ENCODE data around the gene VPREB3.

Gene VPREB3

DNA sequence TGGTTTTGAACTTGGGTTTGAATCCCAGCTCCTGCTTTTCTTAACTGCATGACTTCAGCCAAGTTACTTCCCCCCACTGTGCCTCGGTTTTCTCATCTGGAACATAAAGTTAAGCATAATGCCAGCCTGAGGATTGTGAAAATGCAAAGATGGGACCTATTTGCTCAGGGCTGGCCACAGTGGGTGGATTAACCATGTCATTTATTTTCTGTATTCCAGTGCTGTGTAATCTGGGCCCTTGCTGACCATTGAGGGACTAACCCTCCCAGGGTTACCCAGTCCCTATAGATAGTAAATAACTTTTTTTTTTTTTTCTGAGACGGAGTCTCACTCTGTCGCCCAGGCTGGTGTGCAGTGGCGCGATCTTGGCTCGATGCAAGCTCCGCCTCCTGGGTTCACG is 1.5 kb upstream of the VPREB3 start:
- Histone ChIP-seq H3K27me3 (ENCODE audit: control insufficient read depth, insufficient read depth, low read length) (no peaks in the 10 kb centered on the region), H3K4me1 (ENCODE audit: control insufficient read depth, insufficient read depth, low read length) (peaks cover 2% of the 10 kb centered on the region), H3K9me3 (ENCODE audit: control insufficient read depth, insufficient read depth, low read length) (no peaks in the 10 kb centered on the region), H3K9ac (ENCODE audit: low read depth, low read length) (no peak overlapping the region), H3K4me3 (ENCODE audit: low read depth, low read length) (no peak overlapping the region), H3K36me3 (ENCODE audit: control insufficient read depth, insufficient read depth, low read length) (no peaks in the 10 kb centered on the region)

DNA sequence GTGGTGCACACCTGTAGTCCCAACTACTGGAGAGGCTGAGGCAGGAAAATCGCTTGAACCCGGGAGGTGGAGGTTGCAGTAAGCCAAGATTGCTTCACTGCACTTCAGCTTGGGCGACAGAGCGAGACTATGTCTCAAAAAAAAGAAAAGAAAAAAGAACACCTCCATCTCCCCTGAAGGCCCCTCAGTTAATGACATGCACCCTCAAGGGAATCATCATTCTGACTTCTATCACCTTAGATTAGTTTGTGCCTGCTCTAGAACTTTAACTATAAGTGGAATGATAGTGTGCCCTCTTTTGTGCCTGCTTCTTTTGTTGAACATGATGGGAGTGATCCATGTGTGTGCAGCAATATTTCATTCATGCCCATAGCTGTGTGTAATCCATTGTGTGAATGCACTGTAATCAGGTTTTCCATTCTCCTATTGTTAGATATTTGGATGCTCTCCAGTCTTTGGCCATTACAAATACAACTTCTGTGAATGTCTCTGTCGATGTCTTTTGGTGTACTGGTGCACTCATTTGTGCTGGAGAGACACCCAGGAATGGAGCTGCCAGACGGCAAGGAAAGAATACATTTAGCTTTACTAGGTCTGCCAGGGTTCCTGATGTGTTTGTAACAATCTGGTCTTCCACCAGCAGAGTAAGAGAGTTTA is 883 bp upstream of the VPREB3 start:
- Histone ChIP-seq H3K4me1 (ENCODE audit: control insufficient read depth, insufficient read depth, low read length) (peaks cover 2% of the 10 kb centered on the region), H3K27me3 (ENCODE audit: control insufficient read depth, insufficient read depth, low read length) (no peaks in the 10 kb centered on the region), H3K4me3 (ENCODE audit: low read depth, low read length) (no peak overlapping the region), H3K9ac (ENCODE audit: low read depth, low read length) (no peak overlapping the region), H3K36me3 (ENCODE audit: control insufficient read depth, insufficient read depth, low read length) (no peaks in the 10 kb centered on the region), H3K9me3 (ENCODE audit: control insufficient read depth, insufficient read depth, low read length) (no peaks in the 10 kb centered on the region)

DNA sequence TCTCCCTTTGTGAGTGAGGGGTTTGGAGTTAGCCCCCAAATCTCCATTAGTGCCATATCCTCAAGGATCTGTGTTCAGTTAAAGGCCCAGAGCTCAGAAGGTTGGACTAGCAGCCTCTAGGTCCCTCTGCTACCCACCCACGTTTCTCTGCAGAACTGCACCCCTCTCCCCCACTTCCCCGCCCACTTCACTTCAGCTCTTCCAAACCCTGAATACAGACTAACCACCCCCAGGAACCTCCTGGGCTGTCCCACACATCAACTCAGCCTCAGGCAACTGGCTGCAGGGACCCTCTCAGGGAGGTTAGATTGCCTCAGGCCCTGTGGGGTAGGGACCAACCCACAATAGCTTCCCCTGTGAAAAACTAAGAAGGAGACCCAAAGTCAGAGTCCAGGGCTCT is 840 bp downstream of the VPREB3 start:
- Histone ChIP-seq H3K27me3 (ENCODE audit: control insufficient read depth, insufficient read depth, low read length) (no peaks in the 10 kb centered on the region), H3K9ac (ENCODE audit: low read depth, low read length) (no peak overlapping the region), H3K4me3 (ENCODE audit: low read depth, low read length) (no peak overlapping the region), H3K36me3 (ENCODE audit: control insufficient read depth, insufficient read depth, low read length) (no peaks in the 10 kb centered on the region), H3K9me3 (ENCODE audit: control insufficient read depth, insufficient read depth, low read length) (no peaks in the 10 kb centered on the region), H3K4me1 (ENCODE audit: control insufficient read depth, insufficient read depth, low read length) (peaks cover 2% of the 10 kb centered on the region)

DNA sequence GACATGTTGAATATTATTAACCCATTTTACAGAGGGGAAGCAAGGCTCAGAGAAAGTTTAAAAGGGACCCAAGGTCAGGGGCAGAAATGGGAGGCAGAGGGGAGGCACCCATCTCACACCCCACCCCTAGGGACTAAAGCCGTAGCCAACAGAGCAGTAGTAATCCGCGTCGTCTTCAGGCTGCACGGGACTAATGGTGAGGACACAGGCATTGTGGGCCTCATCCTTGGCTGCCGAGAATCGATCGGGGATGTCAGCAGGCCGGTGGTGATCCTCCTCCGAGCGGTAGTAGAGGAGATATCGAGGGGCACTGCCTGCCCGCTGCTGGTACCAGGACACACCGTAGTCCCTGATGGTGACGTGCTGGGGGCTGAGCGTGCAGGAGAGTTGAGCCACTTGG is 1.5 kb downstream of the VPREB3 start:
- peaks cover 2% of the 10 kb centered on the region for H3K4me1 ChIP-seq (ENCODE audit: control insufficient read depth, insufficient read depth, low read length)
- no peaks in the 10 kb centered on the region for H3K27me3 ChIP-seq (ENCODE audit: control insufficient read depth, insufficient read depth, low read length)
- H3K36me3 ChIP-seq (ENCODE audit: control insufficient read depth, insufficient read depth, low read length), result no peaks in the 10 kb centered on the region
- no peak overlapping the region for H3K9ac ChIP-seq (ENCODE audit: low read depth, low read length)
- H3K9me3 ChIP-seq (ENCODE audit: control insufficient read depth, insufficient read depth, low read length), result no peaks in the 10 kb centered on the region
- no peak overlapping the region for H3K4me3 ChIP-seq (ENCODE audit: low read depth, low read length)

DNA sequence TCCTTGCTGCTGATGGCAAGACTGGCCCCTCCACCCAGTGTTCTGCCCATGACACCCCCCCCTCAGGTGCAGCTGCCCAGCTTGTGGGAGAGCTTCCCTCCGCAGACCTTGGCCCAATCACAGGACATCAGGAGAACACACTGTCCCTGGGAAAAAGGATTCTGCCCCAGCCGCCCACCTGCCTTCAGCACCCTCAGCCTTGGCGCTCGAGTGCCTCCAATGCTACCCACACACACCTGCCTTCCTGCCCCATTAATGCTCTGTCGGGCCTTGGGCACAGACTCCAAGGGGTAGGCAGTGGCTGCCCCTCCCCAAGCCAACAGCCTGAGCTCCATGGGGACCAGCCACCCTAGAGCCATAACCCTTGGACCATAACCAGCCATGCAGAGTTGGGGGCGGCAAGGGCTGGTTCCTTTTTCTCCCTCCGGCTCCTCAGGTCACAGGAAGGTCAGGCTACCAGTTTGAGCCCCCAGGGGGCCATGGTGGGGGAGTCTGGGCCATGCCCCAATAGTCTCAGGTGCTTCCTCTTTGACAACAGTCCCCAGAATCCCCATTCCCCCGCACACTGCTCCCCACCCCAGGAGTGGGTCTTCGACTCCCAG is 2.0 kb downstream of the VPREB3 start:
- Histone ChIP-seq H3K4me3 (ENCODE audit: low read depth, low read length) (peak overlapping the region; percentile 85), H3K9ac (ENCODE audit: low read depth, low read length) (no peak overlapping the region), H3K4me1 (ENCODE audit: control insufficient read depth, insufficient read depth, low read length) (peaks cover 2% of the 10 kb centered on the region), H3K27me3 (ENCODE audit: control insufficient read depth, insufficient read depth, low read length) (no peaks in the 10 kb centered on the region), H3K9me3 (ENCODE audit: control insufficient read depth, insufficient read depth, low read length) (no peaks in the 10 kb centered on the region), H3K36me3 (ENCODE audit: control insufficient read depth, insufficient read depth, low read length) (no peaks in the 10 kb centered on the region)

DNA sequence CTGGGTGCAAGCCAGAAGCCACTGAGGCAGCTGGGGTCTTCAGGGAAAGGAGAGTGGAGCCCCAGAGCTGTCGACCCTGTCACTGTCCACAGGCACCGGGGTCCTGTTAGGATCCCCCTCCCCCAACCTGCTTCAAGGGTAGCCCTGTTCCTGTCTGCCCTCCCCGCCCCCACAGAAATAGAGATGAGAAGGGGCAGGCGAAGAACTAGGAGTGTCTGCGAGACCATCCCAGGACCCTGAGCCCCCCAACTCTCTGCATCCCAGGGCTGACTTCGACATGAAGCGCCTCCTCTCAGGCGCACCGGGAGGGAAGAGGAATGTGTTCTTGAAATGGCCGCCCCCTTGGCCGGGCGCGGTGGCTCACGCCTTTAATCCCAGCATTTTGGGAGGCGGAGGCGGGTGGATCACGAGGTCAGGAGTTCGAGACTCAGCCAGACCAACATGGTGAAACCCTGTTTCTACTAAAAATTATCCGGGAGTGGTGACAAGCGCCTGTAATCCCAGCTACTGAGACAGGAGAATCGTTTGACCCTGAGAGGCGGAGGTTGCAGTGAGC is 2.7 kb downstream of the VPREB3 start:
- Histone ChIP-seq H3K9me3 (ENCODE audit: control insufficient read depth, insufficient read depth, low read length) (no peaks in the 10 kb centered on the region), H3K9ac (ENCODE audit: low read depth, low read length) (peak overlapping the region; percentile 79), H3K4me1 (ENCODE audit: control insufficient read depth, insufficient read depth, low read length) (no peaks in the 10 kb centered on the region), H3K4me3 (ENCODE audit: low read depth, low read length) (peak overlapping the region; percentile 85), H3K27me3 (ENCODE audit: control insufficient read depth, insufficient read depth, low read length) (no peaks in the 10 kb centered on the region), H3K36me3 (ENCODE audit: control insufficient read depth, insufficient read depth, low read length) (no peaks in the 10 kb centered on the region)

DNA sequence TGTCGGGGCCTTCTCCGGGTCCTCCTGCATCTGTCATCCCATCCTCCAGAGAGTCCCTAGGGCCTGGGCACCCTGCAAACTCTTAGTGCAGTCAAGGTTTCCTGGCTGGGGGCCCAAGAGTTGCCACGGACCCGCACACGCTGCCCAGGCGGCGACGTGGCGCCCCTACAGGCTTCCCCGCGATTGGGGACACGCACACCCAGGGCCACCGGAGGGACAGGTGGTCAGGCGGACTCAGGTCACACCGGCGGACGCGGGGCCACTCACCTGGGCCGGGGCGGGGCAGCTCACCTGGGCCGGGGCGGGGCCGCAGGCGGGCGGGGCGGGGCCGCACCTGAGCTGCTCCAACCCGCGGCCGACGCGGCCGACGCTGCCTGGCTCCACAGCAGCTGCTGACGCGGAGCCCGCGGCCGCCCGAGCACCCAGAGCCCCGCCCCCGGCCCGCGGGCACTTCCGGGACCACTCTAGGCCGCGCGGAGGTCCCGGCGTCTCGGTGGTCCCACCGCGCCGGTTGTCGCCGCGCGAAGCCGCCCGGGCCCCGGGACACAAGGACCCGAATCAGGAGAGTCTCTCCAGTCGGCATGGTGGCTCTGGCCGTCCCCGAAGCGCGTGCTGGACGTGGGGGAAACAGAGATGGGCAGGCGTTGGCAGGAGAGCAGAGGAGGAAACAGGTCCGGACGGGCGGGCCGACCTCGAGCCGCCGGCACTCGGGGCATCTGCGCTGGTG is 3.3 kb downstream of the VPREB3 start, which contains the start of gene ZNF70:
Gene ZNF70, minus strand, starts transcription at position 399 of the 727 bp plus-strand sequence. CDS start 5,972 bp downstream, outside the sequence.
- peak within 1 kb of the TSS; percentile 85 for H3K4me3 ChIP-seq (ENCODE audit: low read depth, low read length)
- H3K27me3 ChIP-seq (ENCODE audit: control insufficient read depth, insufficient read depth, low read length), result no peaks in the 10 kb centered on the region
- H3K9ac ChIP-seq (ENCODE audit: low read depth, low read length), result peak within 1 kb of the TSS; percentile 79
- no peaks in the 10 kb centered on the region for H3K9me3 ChIP-seq (ENCODE audit: control insufficient read depth, insufficient read depth, low read length)
- H3K4me1 ChIP-seq (ENCODE audit: control insufficient read depth, insufficient read depth, low read length), result no peaks in the 10 kb centered on the region
- no peaks in the 10 kb centered on the region for H3K36me3 ChIP-seq (ENCODE audit: control insufficient read depth, insufficient read depth, low read length)

DNA sequence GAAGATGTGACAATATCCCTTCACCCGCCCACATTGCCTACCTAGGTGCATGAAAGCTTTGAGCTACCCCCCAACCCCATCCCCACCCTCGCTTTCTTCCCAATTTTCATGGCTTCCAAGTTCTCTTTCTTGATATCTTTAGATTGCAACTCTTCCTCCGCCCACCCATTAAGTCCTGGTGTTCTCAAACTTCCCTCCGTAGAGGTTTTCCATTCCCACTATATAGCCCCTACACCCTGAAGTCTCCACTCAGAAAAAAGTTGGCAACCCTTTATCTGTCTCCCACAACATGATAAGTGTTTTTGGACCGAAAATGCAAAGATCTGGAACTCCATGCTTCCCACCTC is 3.9 kb downstream of the VPREB3 start:
- Histone ChIP-seq H3K4me3 (ENCODE audit: low read depth, low read length) (peak overlapping the region; percentile 78), H3K9ac (ENCODE audit: low read depth, low read length) (no peak overlapping the region), H3K9me3 (ENCODE audit: control insufficient read depth, insufficient read depth, low read length) (no peaks in the 10 kb centered on the region), H3K27me3 (ENCODE audit: control insufficient read depth, insufficient read depth, low read length) (no peaks in the 10 kb centered on the region), H3K4me1 (ENCODE audit: control insufficient read depth, insufficient read depth, low read length) (no peaks in the 10 kb centered on the region), H3K36me3 (ENCODE audit: control insufficient read depth, insufficient read depth, low read length) (no peaks in the 10 kb centered on the region)

DNA sequence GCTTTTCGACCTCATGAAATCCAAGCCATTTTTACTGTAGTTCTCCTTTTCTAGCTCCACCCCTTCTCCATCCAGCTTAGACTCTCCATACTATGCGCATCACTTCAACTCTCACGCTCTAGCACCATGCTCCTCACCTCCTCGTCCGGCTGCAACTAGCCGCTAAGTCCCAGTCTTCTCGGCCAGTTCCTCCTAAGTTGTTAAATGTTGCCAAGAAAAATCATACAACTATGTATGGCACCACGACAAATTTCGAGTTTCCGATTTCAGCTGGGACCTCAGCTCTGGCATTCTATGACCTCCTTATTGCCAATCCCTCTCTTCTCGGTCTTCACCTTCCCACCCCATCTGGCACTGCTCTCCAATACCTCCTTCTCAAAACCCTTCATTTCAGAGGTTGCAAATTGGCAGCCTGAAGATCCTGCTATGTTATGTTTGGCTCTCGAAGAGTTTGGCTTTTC is 4.4 kb downstream of the VPREB3 start:
- H3K27me3 ChIP-seq (ENCODE audit: control insufficient read depth, insufficient read depth, low read length), result no peaks in the 10 kb centered on the region
- H3K36me3 ChIP-seq (ENCODE audit: control insufficient read depth, insufficient read depth, low read length), result no peaks in the 10 kb centered on the region
- H3K9ac ChIP-seq (ENCODE audit: low read depth, low read length), result no peak overlapping the region
- H3K4me1 ChIP-seq (ENCODE audit: control insufficient read depth, insufficient read depth, low read length), result no peaks in the 10 kb centered on the region
- H3K9me3 ChIP-seq (ENCODE audit: control insufficient read depth, insufficient read depth, low read length), result no peaks in the 10 kb centered on the region
- peak overlapping the region; percentile 78 for H3K4me3 ChIP-seq (ENCODE audit: low read depth, low read length)

DNA sequence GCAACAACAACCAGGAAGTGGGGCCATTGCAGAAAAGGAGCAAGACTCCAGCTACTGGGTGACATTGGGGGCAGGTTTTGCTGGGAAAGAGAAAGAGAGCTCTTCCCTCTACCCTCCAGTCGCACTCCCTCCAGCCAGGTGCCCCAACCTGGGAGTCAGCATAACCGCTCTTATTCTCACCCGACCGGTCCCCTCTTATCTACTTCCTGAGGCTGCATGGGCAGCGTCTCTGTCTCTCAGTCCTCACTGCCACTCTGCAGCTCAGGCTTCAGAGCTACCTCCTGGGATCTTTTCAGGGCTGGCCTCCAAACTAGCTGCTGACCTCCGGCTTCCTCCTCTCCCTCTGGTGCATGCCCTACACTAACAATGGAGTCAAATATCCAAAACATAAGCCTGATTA is 8.4 kb downstream of the VPREB3 start:
- Histone ChIP-seq H3K9me3 (ENCODE audit: control insufficient read depth, insufficient read depth, low read length) (no peaks in the 10 kb centered on the region), H3K27me3 (ENCODE audit: control insufficient read depth, insufficient read depth, low read length) (no peaks in the 10 kb centered on the region), H3K36me3 (ENCODE audit: control insufficient read depth, insufficient read depth, low read length) (peaks cover 13% of the 10 kb centered on the region), H3K4me3 (ENCODE audit: low read depth, low read length) (no peak overlapping the region), H3K9ac (ENCODE audit: low read depth, low read length) (no peak overlapping the region), H3K4me1 (ENCODE audit: control insufficient read depth, insufficient read depth, low read length) (no peaks in the 10 kb centered on the region)

DNA sequence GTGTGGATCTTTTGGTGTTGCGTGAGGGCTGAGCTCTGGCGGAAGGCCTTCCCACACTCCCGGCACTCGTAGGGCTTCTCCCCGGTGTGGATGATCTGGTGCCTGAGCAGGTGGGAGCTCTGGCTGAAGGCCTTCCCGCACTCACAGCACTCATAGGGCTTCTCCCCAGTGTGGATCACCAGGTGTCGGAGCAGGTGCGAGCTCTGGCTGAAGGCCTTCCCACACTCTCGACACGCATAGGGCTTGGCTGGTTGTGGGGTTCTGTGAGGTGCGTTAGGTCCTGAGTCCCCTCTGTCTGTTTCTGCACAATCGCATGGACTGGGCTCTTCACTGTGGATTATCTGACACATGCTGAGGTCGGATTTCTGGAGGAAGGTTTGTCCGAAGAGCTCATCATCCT is 9.7 kb downstream of the VPREB3 start:
- Histone ChIP-seq H3K36me3 (ENCODE audit: control insufficient read depth, insufficient read depth, low read length) (peaks cover 13% of the 10 kb centered on the region), H3K9ac (ENCODE audit: low read depth, low read length) (no peak overlapping the region), H3K27me3 (ENCODE audit: control insufficient read depth, insufficient read depth, low read length) (no peaks in the 10 kb centered on the region), H3K4me1 (ENCODE audit: control insufficient read depth, insufficient read depth, low read length) (no peaks in the 10 kb centered on the region), H3K4me3 (ENCODE audit: low read depth, low read length) (no peak overlapping the region), H3K9me3 (ENCODE audit: control insufficient read depth, insufficient read depth, low read length) (no peaks in the 10 kb centered on the region)

Measured in iPS-15b (cell line).